GM04503 (cell line): Measurements from ENCODE around the gene SNRPF.
"Not testable (repeated sequence)": the region's sequence is repeated elsewhere in the genome, so short reads cannot be mapped to it uniquely, and the experiment has no call there.

ENCODE experiments used
- DNase-seq: peaks from one replicate; pipeline ENCODE4 v3.0.0-alpha.2; 2012; ENCODE audit warnings: low read depth

Gene SNRPF

GRCh38 chr12:95858451-95859343 is at the start of gene SNRPF:
TSS of gene SNRPF (plus strand) at chr12:95858952. CDS start at chr12:95859074, 122 bp downstream.
- peak; percentile 83 for DNase-seq

GRCh38 chr12:95809000-95809680 is 49.6 kb upstream of the SNRPF start:
- DNase-seq, result no peak

- DNase-seq, result no peak
These were observed 48.3 kb upstream of the SNRPF start for GRCh38 chr12:95810411-95810810.

GRCh38 chr12:95812155-95812554 is 46.6 kb upstream of the SNRPF start:
- not testable (repeated sequence) for DNase-seq

- no peak for DNase-seq
These were observed 43.0 kb upstream of the SNRPF start for GRCh38 chr12:95815632-95816212.

GRCh38 chr12:95820096-95820703 is 38.6 kb upstream of the SNRPF start:
- no peak for DNase-seq

- no peak for DNase-seq
These were observed 29.4 kb upstream of the SNRPF start for GRCh38 chr12:95829395-95829794.

- no peak for DNase-seq
These were observed 28.2 kb upstream of the SNRPF start for GRCh38 chr12:95830335-95831089.

- no peak for DNase-seq
These were observed 24.2 kb upstream of the SNRPF start for GRCh38 chr12:95834572-95834971.

- no peak for DNase-seq
These were observed 22.6 kb upstream of the SNRPF start for GRCh38 chr12:95836185-95836609.

- no peak for DNase-seq
These were observed 22.0 kb upstream of the SNRPF start for GRCh38 chr12:95836630-95837239.

- no peak for DNase-seq
These were observed 21.3 kb upstream of the SNRPF start for GRCh38 chr12:95837240-95838038.

- no peak for DNase-seq
These were observed 20.6 kb upstream of the SNRPF start for GRCh38 chr12:95838125-95838524.

- not testable (repeated sequence) for DNase-seq
These were observed 16.3 kb upstream of the SNRPF start for GRCh38 chr12:95842426-95842825.

GRCh38 chr12:95848575-95849388 is 10.0 kb upstream of the SNRPF start:
- no peak for DNase-seq

- no peak for DNase-seq
These were observed 7.1 kb upstream of the SNRPF start for GRCh38 chr12:95851606-95852005.

- no peak for DNase-seq
These were observed 6.6 kb upstream of the SNRPF start for GRCh38 chr12:95852133-95852532.

GRCh38 chr12:95857156-95857555 is 1.6 kb upstream of the SNRPF start:
- DNase-seq, result no peak

GRCh38 chr12:95857799-95858198 is 953 bp upstream of the SNRPF start:
- no peak for DNase-seq
